Neural progenitor cell (in vitro differentiated cells): Measurements from ENCODE around the gene JAG2. TPM values are rescaled to one million over a fixed set of nuclear protein-coding genes. Genes with fewer than 3 reads are reported as not detected.

Source experiments
- DNase-seq: peaks from one replicate; pipeline ENCODE4 v3.0.0-alpha.2; 2016; ENCODE audit warnings: low spot score
- H2AFZ ChIP-seq: fragments of 200-600 bp; sonication (generic); replicated peaks from 2 replicates; pipeline ENCODE4 v1.6.1; 2016; ENCODE audit warnings: antibody characterized with exemption
- H3F3A ChIP-seq: fragments of 200-600 bp; sonication (generic); 2 replicates; pipeline ENCODE4 v1.6.1; 2016; ENCODE audit warnings: antibody characterized with exemption, low read depth
- H3K27ac ChIP-seq: fragments of 200-600 bp; sonication (generic); 2 replicates; pipeline ENCODE4 v1.5.1; 2016; ENCODE audit warnings: mild to moderate bottlenecking
- H3K27me3 ChIP-seq: fragments of 200-600 bp; sonication (generic); 2 replicates; pipeline ENCODE4 v1.6.1; 2016; ENCODE audit warnings: mild to moderate bottlenecking, moderate library complexity
- H3K36me3 ChIP-seq: fragments of 200-600 bp; sonication (generic); 2 replicates; pipeline ENCODE4 v1.5.1; 2016
- H3K4me1 ChIP-seq: fragments of 200-600 bp; sonication (generic); 2 replicates; pipeline ENCODE4 v1.6.1; 2016; ENCODE audit warnings: mixed run types
- H3K4me2 ChIP-seq: fragments of 200-600 bp; sonication (generic); 2 replicates; pipeline ENCODE4 v1.6.1; 2016
- H3K4me3 ChIP-seq: fragments of 200-600 bp; sonication (generic); 2 replicates; pipeline ENCODE4 v1.5.1; 2016
- H3K79me2 ChIP-seq: fragments of 200-600 bp; sonication (generic); 2 replicates; pipeline ENCODE4 v1.6.1; 2016; ENCODE audit warnings: low read depth
- H3K9ac ChIP-seq: fragments of 200-600 bp; sonication (generic); 2 replicates; pipeline ENCODE4 v1.6.1; 2016
- H3K9me3 ChIP-seq: fragments of 200-600 bp; sonication (generic); 2 replicates; pipeline ENCODE4 v1.5.1; 2016; ENCODE audit warnings: low read depth
- H4K20me1 ChIP-seq: fragments of 200-600 bp; sonication (generic); 2 replicates; pipeline ENCODE4 v1.6.1; 2016; ENCODE audit warnings: low read depth
- H3K27ac Mint-ChIP-seq: 3 replicates; pipeline ENCODE4 v1.8.0; 2021; ENCODE audit warnings: mixed read lengths
- H3K27me3 Mint-ChIP-seq: 2 replicates; pipeline ENCODE4 v1.8.0; 2022; ENCODE audit warnings: low read depth, mild to moderate bottlenecking, inconsistent platforms, moderate library complexity, mixed read lengths; ENCODE audit not compliant: insufficient read depth
- H3K36me3 Mint-ChIP-seq: 3 replicates; pipeline ENCODE4 v1.8.0; 2021; ENCODE audit warnings: mixed read lengths
- H3K4me1 Mint-ChIP-seq: 3 replicates; pipeline ENCODE4 v1.8.0; 2021; ENCODE audit warnings: mixed read lengths
- H3K4me3 Mint-ChIP-seq: 3 replicates; pipeline ENCODE4 v1.8.0; 2021; ENCODE audit warnings: mild to moderate bottlenecking, moderate library complexity, mixed read lengths
- H3K9me3 Mint-ChIP-seq: 3 replicates; pipeline ENCODE4 v1.8.0; 2020; ENCODE audit warnings: mixed read lengths
- CTCF ChIP-seq: fragments of 200-600 bp; sonication (generic); IDR thresholded peaks from 2 replicates; pipeline ENCODE4 v1.5.1; 2017; ENCODE audit warnings: antibody characterized with exemption, mild to moderate bottlenecking
- EZH2 ChIP-seq: fragments of 200-600 bp; sonication (generic); IDR thresholded peaks from 2 replicates; pipeline ENCODE4 v1.6.1; 2017; ENCODE audit warnings: antibody characterized with exemption, mild to moderate bottlenecking, moderate library complexity
- EZH2phosphoT487 ChIP-seq: fragments of 200-600 bp; sonication (generic); IDR thresholded peaks from 2 replicates; pipeline ENCODE4 v1.6.1; 2017; ENCODE audit warnings: antibody characterized with exemption
- microRNA-seq: library from miRNA; unstranded; fragments of <30 nt; microRNA quantifications from one replicate; pipeline ENCODE4, GENCODE V29; 2016
- small RNA-seq: library from RNA; depleted of rRNA; stranded (forward); fragments of <200 nt; gene quantifications from one replicate; pipeline ENCODE3, GENCODE V24; 2015
- total RNA-seq: library from RNA; depleted of rRNA; stranded (reverse); fragments of >200 nt; gene quantifications from 2 replicates; pipeline ENCODE4 v1.2.3, GENCODE V29; 2015; ENCODE audit warnings: low replicate concordance

JAG2 gene
- total RNA-seq, 1 donor from 2014 or later: 2.1 TPM

GRCh38 chr14:105091054-105091516, 77.5 kb downstream of the JAG2 start:
- no peak overlapping the region for H3K27ac ChIP-seq

More at GRCh38 chr14:105091054-105091516, 77.5 kb downstream of the JAG2 start:
- H2AFZ ChIP-seq: no peak overlapping the region
- peaks cover 37% of the 10 kb centered on the region for H3F3A ChIP-seq
- Mint-ChIP-seq H3K4me1 (peaks cover 17% of the 10 kb centered on the region), H3K27ac (no peak overlapping the region), H3K4me3 (no peak overlapping the region), H3K27me3 (peaks cover 24% of the 10 kb centered on the region), H3K9me3 (peaks cover 3% of the 10 kb centered on the region), H3K36me3 (no peaks in the 10 kb centered on the region)
- H3K79me2 ChIP-seq: no peaks in the 10 kb centered on the region
- DNase-seq: no peak
- peaks cover 36% of the 10 kb centered on the region for H4K20me1 ChIP-seq
- H3K4me3 ChIP-seq: no peak overlapping the region
- H3K27me3 ChIP-seq: peaks cover 72% of the 10 kb centered on the region
- no peaks in the 10 kb centered on the region for H3K9me3 ChIP-seq
- H3K4me2 ChIP-seq: no peak overlapping the region
- H3K9ac ChIP-seq: no peak overlapping the region
- H3K4me1 ChIP-seq: peaks cover 16% of the 10 kb centered on the region
- H3K36me3 ChIP-seq: no peaks in the 10 kb centered on the region
- TF ChIP-seq EZH2phosphoT487 (no peak), EZH2 (no peak), CTCF (no peak)

Small RNAs within 50 kb of the gene (microRNA-seq; reads per million reads assigned to microRNA genes)
- gene MIR6765: not detected

Small RNAs within 50 kb of the gene (small RNA-seq; reads per million reads assigned to genes)
- gene AL512356.2 (not detected), gene MIR6765 (not detected)

Other genes with a start within 250 kb of the JAG2 start
- not detected in 2 replicates for gene PLD4, start 243.9 kb downstream of the JAG2 start, total RNA-seq
- 0.77 and 1.3 TPM in 2 replicates for gene AHNAK2, start 190.4 kb downstream of the JAG2 start, total RNA-seq
- 8.5 and 10.8 TPM in 2 replicates for gene CLBA1, start 183.0 kb downstream of the JAG2 start, total RNA-seq
- 56.6 and 102 TPM in 2 replicates for gene CDCA4, start 147.7 kb downstream of the JAG2 start, total RNA-seq
- 0.22 and 0.51 TPM in 2 replicates for gene GPR132, start 103.3 kb downstream of the JAG2 start, total RNA-seq
- gene NUDT14, start 12.5 kb upstream of the JAG2 start, total RNA-seq: 5.5 and 27.0 TPM in 2 replicates
- 9.0 and 15.0 TPM in 2 replicates for gene BTBD6, start 79.8 kb upstream of the JAG2 start, total RNA-seq
- gene BRF1, start 132.2 kb upstream of the JAG2 start, total RNA-seq: 16.9 and 40.5 TPM in 2 replicates
- gene PACS2, start 146.0 kb upstream of the JAG2 start, total RNA-seq: 22.5 and 41.2 TPM in 2 replicates
- 0.84 TPM in 1 of 2 replicates, not detected in the other for gene TEX22, start 229.8 kb upstream of the JAG2 start, total RNA-seq